Mucosa of stomach (tissue), 1 donor: ENCODE results near the gene ABCB8.

ENCODE experiments used
- H3K27me3 ChIP-seq: one replicate; pipeline ENCODE4 v1.7.0; 2013; ENCODE audit warnings: mild to moderate bottlenecking, low read length; ENCODE audit not compliant: control insufficient read depth, insufficient read depth
- H3K36me3 ChIP-seq: one replicate; pipeline ENCODE4 v1.7.0; 2013; ENCODE audit warnings: low read length; ENCODE audit not compliant: control insufficient read depth, insufficient read depth
- H3K4me1 ChIP-seq: one replicate; pipeline ENCODE4 v1.7.0; 2013; ENCODE audit warnings: mild to moderate bottlenecking, low read length; ENCODE audit not compliant: control insufficient read depth, insufficient read depth
- H3K4me3 ChIP-seq: one replicate; pipeline ENCODE4 v1.7.0; 2013; ENCODE audit warnings: low read length
- H3K9ac ChIP-seq: one replicate; pipeline ENCODE4 v1.7.0; 2013; ENCODE audit warnings: mild to moderate bottlenecking, low read length, moderate library complexity
- H3K9me3 ChIP-seq: one replicate; pipeline ENCODE4 v1.7.0; 2013; ENCODE audit warnings: mild to moderate bottlenecking, low read length, moderate library complexity; ENCODE audit not compliant: control insufficient read depth
- donor health status: Pancreatic carcinoma.

The ABCB8 gene

DNA sequence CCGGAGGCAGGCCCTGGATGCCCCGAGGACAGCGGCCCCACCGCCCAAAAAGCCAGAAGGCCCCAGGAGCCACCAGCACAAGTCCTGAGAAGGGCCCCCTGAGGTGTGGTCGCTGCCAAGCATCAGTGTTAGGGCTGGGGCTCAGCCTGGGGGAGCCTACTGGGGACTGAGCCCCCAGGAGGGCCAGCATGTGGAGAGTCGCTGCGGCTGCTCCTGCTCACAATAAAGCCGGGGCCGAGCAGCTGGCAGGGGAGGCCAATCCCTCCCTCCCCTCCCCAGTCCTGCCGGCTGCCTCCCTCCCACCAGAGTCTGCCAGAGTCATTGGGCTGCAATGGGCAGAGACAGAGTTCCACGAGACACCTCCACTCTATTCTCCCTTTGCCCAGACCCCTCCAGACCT lies 17.0 kb downstream of the ABCB8 start:
- no peaks in the 10 kb centered on the region for H3K36me3 ChIP-seq
- H3K27me3 ChIP-seq: peaks cover 8% of the 10 kb centered on the region
- H3K4me3 ChIP-seq: no peak overlapping the region
- no peaks in the 10 kb centered on the region for H3K9me3 ChIP-seq
- H3K4me1 ChIP-seq: peaks cover 3% of the 10 kb centered on the region
- H3K9ac ChIP-seq: no peak overlapping the region

DNA sequence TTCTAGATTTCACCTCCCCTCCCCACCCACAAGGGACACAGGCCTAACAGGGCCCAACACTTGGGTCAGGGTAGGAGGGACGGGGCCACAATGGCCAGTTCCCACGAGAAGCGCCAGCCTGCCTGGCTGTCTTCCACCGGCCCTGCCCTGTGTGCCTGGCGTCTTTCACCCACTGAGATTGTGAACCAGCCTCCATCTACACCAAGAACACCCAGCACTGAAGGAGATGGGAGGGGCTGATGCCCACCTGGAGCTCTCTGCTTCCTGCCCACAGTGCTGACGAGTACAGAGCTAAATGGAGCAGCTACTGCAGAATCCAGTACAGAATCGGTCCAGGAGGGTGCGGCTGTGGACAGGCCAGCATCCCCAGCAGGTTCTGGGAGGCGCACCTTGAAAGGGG lies 17.7 kb downstream of the ABCB8 start:
- Histone ChIP-seq H3K9me3 (no peaks in the 10 kb centered on the region), H3K36me3 (no peaks in the 10 kb centered on the region), H3K4me3 (no peak overlapping the region), H3K27me3 (peaks cover 13% of the 10 kb centered on the region), H3K9ac (no peak overlapping the region), H3K4me1 (no peaks in the 10 kb centered on the region)

DNA sequence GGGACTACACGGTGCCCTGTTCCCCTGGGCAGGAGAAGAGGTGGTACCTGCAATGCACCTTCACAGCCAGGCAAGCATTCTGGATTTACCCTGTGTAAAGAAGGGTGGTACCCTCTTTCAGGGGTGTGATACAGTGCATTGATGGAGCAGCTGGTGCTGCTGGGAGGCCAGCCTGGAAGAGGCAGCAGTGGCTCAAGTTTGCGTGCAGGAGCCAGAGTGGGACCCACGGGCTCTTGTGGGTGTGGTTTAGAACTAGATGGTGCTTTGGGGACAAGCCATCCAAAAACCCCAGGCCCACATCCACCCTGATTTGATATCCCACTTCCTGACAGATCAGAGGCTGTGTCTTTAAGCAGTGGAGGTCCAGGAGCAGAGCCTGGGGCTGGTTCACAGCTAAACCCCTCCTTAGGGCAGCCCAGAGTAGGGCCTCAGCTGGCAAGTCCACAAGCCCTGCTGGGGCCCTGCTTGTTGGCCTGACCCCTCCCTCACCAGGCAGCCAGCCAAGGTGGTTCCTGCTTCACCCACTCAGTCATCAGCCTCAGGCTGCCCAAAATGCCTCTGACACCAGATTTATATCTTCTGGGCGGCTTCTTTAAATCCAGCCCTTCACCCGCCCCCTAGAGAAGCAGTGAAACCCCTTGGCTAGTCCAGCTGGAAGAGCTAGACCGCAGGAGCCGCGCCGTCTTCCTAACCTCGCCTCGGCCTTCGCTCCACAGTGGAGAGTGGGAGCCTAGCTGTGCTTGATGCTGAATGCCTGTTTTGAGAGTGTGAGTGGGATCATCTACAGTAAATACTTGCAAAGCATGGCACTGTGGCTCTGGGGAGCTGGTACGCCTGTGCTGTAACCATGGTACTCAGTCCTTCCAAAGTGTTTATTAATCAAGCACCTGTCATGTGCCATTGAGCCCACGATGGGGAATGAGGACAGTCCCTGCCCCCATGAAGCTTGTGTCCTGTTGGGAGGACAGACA lies 18.6 kb downstream of the ABCB8 start:
- no peaks in the 10 kb centered on the region for H3K9me3 ChIP-seq
- peaks cover 13% of the 10 kb centered on the region for H3K27me3 ChIP-seq
- H3K36me3 ChIP-seq: no peaks in the 10 kb centered on the region
- no peak overlapping the region for H3K9ac ChIP-seq
- no peak overlapping the region for H3K4me3 ChIP-seq
- H3K4me1 ChIP-seq: no peaks in the 10 kb centered on the region

DNA sequence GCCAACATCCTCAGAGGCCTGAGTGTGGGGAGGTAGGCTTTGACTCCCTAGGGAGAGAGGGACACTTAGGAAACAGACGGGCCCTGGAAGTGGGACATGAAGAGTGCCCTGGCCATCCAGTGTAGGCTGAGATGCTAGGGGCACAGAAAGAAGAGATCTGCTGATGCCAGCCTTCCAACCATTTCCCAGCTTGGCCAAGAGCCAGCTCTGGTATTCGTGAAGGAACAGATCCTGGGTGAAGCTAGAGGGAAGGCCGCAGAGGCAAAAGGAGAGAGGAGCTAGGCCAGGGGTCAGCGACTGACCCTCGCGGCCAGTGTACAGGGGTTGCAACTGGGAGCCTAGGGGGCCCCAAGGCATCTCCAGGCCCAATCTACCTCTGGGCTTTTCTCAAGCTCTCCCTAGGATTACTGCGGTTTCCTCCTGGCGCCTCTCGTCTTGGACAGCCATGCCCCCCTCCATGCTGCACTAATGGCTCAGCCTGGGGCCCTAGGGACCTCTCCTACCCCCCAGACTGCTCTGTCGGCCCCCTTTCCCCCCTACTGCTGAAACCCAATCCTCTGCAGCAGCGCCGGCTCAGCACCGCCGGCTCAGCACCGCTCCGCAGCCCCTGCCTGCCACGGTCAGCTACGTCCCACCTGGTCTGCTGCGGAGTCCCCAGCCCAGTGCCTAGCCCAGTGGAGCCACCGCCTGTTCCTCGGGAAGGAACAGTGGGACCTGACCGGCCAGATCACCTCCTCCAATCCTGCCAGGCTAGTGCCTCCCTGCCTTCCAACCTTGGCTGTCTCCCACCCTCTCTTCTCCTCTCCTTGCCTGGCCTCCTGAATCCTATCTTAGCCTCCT lies 19.9 kb downstream of the ABCB8 start, which contains the start of gene ASIC3:
ASIC3 (plus strand) TSS at position 556 of the 840 bp plus-strand sequence. CDS start 355 bp downstream, outside the sequence.
- Histone ChIP-seq H3K27me3 (peaks cover 13% of the 10 kb centered on the region), H3K9ac (no peak within 1 kb of the TSS), H3K4me1 (no peaks in the 10 kb centered on the region), H3K36me3 (no peaks in the 10 kb centered on the region), H3K4me3 (no peak within 1 kb of the TSS), H3K9me3 (no peaks in the 10 kb centered on the region)

DNA sequence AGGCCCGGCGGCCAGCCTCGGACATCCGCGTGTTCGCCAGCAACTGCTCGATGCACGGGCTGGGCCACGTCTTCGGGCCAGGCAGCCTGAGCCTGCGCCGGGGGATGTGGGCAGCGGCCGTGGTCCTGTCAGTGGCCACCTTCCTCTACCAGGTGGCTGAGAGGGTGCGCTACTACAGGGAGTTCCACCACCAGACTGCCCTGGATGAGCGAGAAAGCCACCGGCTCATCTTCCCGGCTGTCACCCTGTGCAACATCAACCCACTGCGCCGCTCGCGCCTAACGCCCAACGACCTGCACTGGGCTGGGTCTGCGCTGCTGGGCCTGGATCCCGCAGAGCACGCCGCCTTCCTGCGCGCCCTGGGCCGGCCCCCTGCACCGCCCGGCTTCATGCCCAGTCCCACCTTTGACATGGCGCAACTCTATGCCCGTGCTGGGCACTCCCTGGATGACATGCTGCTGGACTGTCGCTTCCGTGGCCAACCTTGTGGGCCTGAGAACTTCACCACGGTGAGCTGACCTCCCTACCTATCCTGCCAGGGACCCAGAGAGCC lies 20.7 kb downstream of the ABCB8 start:
- H3K9me3 ChIP-seq: no peaks in the 10 kb centered on the region
- H3K27me3 ChIP-seq: peaks cover 13% of the 10 kb centered on the region
- H3K9ac ChIP-seq: no peak overlapping the region
- no peaks in the 10 kb centered on the region for H3K4me1 ChIP-seq
- no peak overlapping the region for H3K4me3 ChIP-seq
- H3K36me3 ChIP-seq: no peaks in the 10 kb centered on the region

DNA sequence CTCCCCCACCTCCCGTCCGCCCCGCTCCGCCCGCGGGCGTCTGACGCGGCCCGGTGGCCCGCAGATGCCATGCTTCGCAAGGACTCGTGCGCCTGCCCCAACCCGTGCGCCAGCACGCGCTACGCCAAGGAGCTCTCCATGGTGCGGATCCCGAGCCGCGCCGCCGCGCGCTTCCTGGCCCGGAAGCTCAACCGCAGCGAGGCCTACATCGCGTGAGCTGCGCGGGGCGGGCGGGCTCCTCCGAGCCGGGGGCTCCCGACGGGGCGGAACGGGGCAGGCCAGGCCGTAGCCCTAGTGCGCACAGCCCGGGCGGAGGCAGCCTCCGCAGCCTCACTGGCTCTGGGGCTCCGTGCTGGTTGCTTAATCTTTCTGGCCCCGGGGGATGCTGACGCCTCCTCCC lies 22.9 kb downstream of the ABCB8 start:
- Histone ChIP-seq H3K9ac (no peak overlapping the region), H3K4me3 (no peak overlapping the region), H3K27me3 (peaks cover 13% of the 10 kb centered on the region), H3K4me1 (no peaks in the 10 kb centered on the region), H3K36me3 (no peaks in the 10 kb centered on the region), H3K9me3 (no peaks in the 10 kb centered on the region)

DNA sequence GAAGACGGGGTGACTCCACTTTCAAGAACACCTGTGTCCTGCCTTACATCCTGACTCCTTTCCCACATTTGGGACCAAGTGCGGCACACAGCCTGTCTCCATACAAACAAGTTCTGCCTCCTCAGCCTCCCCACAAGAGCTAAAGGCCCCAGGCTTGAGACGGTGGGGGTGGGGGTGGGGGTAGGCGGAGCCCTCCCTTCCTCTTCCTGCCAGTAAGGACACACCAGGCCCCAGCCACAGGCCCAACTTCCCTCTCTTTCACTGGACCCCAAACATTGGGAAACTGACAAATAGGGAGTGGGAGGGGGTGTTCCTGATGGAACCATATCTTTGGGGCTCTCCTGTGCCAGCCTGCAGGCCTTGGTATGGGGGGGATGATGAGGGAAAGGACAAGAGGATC lies 24.8 kb downstream of the ABCB8 start:
- Histone ChIP-seq H3K4me3 (no peak overlapping the region), H3K36me3 (no peaks in the 10 kb centered on the region), H3K9me3 (no peaks in the 10 kb centered on the region), H3K9ac (no peak overlapping the region), H3K4me1 (peaks cover 12% of the 10 kb centered on the region), H3K27me3 (peaks cover 13% of the 10 kb centered on the region)

DNA sequence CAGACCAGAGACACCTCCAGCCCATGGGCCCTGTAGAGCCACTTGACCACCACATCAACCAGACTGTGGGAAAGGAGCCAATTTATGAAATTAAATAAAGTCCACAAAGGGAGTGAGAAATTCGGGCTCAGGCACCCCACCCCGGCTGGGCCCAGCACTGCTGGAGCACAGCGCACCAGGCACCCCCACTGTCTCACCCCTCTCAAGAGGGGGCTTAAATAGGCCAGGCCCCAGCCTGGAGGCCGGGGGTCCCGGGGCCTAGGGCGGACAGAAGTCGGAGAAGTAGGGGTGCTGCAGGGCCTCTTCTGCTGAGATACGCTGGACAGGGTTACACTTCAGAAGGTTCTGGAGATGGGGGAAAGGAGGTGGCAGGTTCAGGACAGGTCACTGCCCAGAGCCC lies 25.5 kb downstream of the ABCB8 start:
- H3K9me3 ChIP-seq: no peaks in the 10 kb centered on the region
- no peak overlapping the region for H3K4me3 ChIP-seq
- no peaks in the 10 kb centered on the region for H3K36me3 ChIP-seq

DNA sequence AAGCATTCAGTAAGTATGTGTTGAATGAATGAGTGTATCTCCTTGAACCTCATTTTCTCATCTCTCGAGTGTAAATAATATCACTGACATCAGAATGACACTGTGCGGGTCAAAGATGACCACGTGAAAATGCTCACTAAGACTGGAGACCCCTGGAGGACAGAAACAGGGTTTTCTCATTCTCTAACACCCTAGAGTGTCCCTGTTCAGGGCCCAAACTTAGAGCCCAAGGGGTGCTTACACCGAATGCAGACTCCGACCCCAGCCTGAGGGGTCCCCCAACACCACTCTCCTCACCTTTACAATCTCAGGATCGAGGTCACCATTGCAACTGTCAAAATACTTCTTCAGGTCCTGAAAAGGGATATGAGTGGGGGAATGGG lies 28.0 kb downstream of the ABCB8 start:
- H3K27me3 ChIP-seq: no peaks in the 10 kb centered on the region

More for the DNA sequence above, 25.5 kb downstream of the ABCB8 start:
- Histone ChIP-seq H3K4me1 (peaks cover 18% of the 10 kb centered on the region), H3K27me3 (peaks cover 13% of the 10 kb centered on the region), H3K9ac (no peak overlapping the region)

DNA sequence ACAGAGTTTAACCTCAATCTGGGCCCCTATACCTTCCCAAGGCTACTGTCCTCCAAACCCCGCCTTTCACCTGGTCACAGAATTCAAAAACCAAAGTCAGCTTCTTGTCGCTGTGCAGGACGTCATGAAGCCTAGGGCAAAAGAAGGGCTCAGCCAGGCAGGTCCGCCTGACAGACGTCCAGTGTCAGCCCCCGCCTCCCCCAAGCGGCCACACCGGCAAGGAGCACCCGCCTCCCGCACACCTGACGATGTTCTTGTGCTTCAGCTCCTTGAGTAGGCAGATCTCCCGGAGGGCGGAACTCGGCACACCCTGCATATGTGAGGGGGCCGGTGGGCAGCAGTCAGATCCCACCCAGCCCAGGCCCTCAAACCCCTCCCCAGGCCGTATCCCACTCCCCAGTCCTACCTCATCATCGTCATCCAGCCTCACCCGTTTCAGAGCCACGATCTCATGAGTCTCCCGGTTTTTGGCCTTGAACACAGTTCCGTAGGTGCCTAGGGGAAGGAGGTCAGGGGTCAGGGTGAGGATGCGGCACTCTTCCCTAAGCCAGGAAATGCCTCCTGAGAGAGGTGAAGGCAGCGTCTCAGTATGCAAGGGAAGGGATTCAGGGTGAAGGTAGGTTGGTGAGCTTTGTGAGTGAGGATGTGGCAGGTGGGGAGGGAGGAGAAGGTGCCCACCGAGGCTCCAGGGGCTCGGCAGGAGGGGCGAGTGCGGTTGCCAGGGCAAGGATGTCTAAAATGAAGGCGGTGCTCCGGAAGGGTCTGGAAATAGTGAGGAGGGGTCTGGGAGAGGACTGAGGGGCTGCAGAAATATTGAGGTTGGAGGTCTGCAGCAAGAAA lies 28.6 kb downstream of the ABCB8 start:
- no peaks in the 10 kb centered on the region for H3K27me3 ChIP-seq
- H3K36me3 ChIP-seq: no peaks in the 10 kb centered on the region
- H3K9ac ChIP-seq: peak overlapping the region; percentile 67
- H3K4me1 ChIP-seq: peaks cover 41% of the 10 kb centered on the region
- no peaks in the 10 kb centered on the region for H3K9me3 ChIP-seq
- peak overlapping the region; percentile 94 for H3K4me3 ChIP-seq

More for the DNA sequence above, 28.0 kb downstream of the ABCB8 start:
- H3K9ac ChIP-seq: no peak overlapping the region
- H3K9me3 ChIP-seq: no peaks in the 10 kb centered on the region
- peaks cover 34% of the 10 kb centered on the region for H3K4me1 ChIP-seq
- no peak overlapping the region for H3K4me3 ChIP-seq
- no peaks in the 10 kb centered on the region for H3K36me3 ChIP-seq

DNA sequence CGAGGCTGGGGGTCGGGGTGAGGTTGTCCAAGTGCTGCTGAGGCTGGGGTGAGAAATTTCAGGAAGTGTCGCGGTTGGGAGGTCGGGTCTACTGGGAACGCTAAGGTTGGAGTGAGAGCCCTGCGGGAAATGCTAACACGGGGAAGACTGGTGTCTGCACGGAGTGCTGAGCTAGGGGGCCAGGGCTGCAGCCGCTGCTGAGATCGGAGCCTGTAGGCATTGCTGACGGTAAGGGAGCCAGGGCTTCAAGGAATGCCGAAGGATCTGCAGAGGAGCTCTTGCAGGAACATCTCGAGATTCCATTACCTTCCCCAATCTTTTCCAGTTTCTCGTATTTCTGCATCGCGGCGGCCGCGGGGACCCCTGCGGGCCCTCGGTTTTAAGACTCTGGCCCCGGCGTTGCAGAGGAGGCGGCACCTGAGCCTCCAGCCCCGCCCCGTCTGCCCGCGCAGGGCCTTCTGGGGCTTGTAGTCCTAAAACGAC lies 29.3 kb downstream of the ABCB8 start, which contains the start of gene CDK5:
CDK5 (minus strand) TSS at position 392 of the 483 bp plus-strand sequence; CDS start at position 343, 49 bp downstream.
- Histone ChIP-seq H3K4me1 (peaks cover 47% of the 10 kb centered on the region), H3K9me3 (no peaks in the 10 kb centered on the region)

More for the DNA sequence above, 29.3 kb downstream of the ABCB8 start, which contains the start of gene CDK5:
- Histone ChIP-seq H3K27me3 (no peaks in the 10 kb centered on the region), H3K36me3 (no peaks in the 10 kb centered on the region), H3K9ac (peak within 1 kb of the TSS; percentile 67), H3K4me3 (peak within 1 kb of the TSS; percentile 94)
